Body of pancreas (tissue), 4 donors: ENCODE results near the gene STK39.

ENCODE experiments used
- POLR2A ChIP-seq, 3 donors: fragments of 450-650 bp; IDR thresholded peaks; one replicate each; pipeline ENCODE4 v1.6.1; 2016; ENCODE audit warnings: antibody characterized with exemption in 3 of 3, mild to moderate bottlenecking in 2 of 3
- TF ChIP-seq, protein P1 (sequence below), 7 experiments: fragments of 450-650 bp in 4 of 7; fragments of 200-600 bp in 3 of 7; sonication (generic) in 3 of 7; IDR thresholded peaks; one replicate each; pipeline ENCODE4 v1.5.1; 2016 to 2019; ENCODE audit warnings: antibody characterized with exemption in 7 of 7

DNA sequence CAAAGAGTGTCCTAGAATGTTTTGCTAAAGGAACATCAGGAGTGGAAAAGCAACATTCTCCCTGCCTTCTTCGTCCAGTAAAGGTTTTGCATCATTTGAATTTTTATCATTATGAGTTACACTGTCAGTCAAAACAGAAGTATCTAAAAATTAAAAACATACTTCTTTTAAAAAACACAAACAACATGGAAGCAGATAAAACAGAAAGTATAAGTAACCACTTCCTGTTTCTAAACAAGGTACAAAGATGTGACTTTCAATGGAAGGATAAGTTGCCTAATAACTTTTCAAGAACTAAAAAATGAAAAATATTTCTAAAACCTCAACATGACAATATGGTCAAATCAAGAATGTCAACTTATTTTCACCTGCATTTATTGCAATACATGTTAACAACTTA, 158.2 kb downstream of the STK39 start:
- TF ChIP-seq, protein P1, sequence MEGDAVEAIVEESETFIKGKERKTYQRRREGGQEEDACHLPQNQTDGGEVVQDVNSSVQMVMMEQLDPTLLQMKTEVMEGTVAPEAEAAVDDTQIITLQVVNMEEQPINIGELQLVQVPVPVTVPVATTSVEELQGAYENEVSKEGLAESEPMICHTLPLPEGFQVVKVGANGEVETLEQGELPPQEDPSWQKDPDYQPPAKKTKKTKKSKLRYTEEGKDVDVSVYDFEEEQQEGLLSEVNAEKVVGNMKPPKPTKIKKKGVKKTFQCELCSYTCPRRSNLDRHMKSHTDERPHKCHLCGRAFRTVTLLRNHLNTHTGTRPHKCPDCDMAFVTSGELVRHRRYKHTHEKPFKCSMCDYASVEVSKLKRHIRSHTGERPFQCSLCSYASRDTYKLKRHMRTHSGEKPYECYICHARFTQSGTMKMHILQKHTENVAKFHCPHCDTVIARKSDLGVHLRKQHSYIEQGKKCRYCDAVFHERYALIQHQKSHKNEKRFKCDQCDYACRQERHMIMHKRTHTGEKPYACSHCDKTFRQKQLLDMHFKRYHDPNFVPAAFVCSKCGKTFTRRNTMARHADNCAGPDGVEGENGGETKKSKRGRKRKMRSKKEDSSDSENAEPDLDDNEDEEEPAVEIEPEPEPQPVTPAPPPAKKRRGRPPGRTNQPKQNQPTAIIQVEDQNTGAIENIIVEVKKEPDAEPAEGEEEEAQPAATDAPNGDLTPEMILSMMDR (IDR thresholded peaks at IDR 0.05) = no peak
- no peak for TF ChIP-seq POLR2A (IDR thresholded peaks at IDR 0.05)
